ENCODE measurements around the gene CHADL.

CHADL gene

GRCh38 chr22:41229730-41230400 is 10.9 kb downstream of the CHADL start:
- no peak for DNase-seq

DNA sequence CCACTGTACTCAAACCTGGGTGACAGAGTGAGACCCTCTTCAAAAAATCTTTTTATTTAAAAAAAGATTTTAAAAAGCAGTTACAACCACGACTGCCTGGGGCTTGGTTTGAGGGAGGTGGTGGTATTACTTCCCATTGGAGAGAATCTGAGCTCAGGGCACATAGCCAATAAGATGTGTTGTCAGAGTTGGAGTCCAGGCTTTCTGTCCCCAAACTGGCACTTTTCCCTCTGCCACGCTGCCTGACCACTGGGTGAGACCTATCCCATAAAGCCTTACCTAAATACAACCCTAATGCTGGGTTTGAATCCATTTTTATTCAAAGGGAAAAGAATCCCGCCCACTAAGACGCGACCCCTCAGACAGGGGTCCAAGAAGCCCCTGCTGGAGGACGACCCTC is 11.5 kb downstream of the CHADL start:
- DNase-seq: no peak

DNA sequence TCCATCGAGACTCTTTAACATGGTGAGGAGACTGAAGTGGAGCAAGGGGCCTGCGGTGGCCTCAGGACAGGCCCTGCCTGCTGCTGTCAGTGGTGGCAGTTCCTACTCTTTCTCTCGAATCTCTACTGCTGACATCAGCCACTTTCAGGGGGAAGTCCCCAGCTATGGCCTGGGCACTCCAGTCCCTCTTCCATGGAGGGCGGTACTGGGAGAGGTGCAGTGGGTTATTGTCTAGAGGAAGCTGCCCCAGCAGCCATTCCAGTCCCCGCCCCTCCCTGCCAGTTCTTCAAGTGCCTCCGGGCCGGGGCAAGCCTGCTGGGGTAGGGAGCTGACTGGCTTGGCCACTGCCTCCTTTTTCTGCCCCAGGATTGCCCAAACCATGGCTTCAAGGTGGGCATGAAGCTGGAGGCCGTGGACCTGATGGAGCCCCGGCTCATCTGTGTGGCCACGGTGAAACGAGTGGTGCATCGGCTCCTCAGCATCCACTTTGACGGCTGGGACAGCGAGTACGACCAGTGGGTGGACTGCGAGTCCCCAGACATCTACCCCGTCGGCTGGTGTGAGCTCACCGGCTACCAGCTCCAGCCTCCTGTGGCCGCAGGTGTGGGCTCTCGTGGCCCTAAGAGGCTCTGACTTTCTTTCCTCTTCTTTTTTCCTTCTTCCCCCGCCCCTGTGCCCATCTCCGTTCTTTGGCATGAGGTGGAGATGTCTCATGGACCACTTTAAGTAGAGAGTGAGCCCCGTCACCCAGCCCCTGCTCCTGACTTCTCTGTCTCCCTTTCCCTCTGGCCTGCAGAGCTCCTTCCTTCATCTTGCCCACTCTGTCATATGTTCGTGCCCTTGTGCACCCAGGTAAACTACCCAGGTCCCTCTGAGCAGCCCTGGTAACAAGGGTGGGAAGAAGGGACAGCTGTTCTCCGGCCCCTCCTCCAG is 13.7 kb downstream of the CHADL start:
- DNase-seq: no peak

GRCh38 chr22:41223535-41223934 is 17.2 kb downstream of the CHADL start:
- DNase-seq: no peak

DNA sequence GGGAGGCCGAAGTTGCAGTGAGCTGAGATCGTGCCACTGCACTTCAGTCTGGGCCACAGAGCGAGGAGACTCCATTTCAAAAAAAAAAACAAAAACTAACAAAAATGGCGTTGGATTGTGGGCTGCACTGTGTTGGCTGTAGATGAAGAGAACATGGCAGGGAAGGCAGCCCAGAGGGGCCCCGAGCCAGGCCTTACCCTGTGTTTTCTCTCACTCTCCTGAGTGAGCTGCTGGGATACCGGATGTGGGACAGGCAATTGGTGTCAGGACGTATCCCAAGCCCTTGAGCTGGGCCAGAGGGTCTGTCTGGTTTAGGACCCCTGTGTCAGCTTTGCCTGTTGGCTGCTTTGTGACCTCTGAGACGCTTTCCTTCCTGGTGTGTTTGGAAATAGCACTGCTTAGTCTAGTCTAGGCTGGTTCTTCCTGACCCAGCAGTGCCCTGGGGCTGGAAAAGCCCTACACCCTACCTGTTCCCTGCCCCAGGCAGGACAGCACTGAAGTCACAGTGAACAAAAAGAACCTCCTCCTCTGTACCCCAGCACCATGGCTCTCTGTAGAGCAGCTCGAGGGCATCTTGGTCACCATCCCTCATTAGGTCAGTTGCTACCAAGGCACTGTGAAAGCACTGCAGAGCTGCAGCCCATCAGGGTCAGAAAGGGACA is 17.8 kb downstream of the CHADL start:
- DNase-seq: no peak

- DNase-seq: no peak
These were observed 23.1 kb downstream of the CHADL start for GRCh38 chr22:41217553-41218157.

DNA sequence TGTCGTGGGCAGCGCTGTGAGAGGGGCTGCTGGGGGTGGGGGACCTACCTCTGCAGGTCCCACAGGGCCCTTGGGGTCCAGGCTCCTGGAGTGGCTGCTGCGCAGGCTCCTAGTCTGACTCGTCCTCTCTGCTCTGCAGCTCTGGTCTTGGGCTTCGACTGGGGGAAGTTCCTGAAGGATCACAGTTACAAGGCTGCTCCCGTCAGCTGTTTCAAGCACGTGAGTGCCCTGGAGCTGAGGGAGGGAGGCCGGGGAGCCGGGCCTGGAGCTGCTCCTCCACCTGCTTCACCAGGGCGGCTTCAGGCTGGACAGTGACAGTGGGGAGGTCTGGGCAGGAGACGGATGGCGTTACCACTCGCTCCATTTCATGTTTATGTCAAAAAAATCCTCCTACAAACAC is 23.7 kb downstream of the CHADL start:
- no peak for DNase-seq

DNA sequence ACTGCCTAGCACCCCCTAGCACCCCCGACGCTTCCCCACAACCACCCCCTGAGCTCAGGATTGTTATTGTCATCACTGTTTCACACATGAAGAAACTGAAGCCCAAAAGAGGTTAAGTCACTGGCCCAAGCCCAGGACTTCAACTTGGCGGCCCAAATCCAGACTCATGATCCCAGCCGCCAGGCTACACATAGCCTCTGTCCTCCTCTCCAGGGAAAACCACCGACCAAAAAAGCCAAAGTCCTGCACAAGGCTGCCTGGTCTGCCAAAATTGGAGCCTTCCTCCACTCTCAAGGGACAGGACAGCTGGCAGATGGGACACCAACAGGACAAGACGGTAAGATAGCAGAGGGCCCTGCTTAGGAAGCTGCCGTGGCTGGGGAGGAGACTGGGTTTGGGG is 24.8 kb downstream of the CHADL start:
- no peak for DNase-seq

DNA sequence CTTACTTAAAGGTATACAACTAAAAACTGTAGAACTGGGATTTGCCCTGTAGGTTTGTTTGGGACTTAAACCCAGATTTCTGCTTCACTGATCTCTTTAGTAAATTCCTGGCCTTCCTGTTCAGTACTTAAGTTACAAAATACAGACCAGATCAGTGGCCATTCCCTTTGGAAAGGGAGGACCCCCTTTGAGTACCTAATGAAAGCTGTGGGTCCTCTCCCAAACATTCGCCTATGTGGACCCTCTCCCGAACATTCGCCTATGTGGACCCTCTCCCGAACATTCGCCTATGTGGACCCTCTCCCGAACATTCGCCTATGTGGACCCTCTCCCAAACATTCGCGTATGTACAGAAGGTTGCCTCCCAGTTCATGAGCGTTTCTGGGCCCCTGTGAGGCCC is 25.3 kb downstream of the CHADL start:
- DNase-seq: no peak

DNA sequence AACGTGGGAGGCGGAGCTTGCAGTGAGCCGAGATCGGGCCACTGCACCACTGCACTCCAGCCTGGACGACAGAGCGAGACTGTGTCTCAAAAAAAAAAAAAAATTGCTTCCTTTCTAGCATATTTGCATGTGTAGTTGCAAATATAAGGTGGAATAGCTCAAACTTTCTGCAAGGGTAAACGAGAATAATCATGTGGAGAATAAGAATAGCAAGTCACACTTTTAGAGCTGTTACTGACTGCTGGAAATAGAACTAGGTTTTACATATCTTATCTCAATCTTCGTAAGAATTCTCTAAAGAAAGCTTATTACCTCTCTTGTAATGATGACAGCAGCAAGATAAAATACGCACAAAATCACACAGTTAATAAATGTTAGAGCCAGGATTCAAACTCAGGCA is 34.0 kb downstream of the CHADL start:
- no peak for DNase-seq

- peak; percentile 77 for DNase-seq
These were observed 35.5 kb downstream of the CHADL start, which contains the start of gene L3MBTL2 for GRCh38 chr22:41204992-41205900. Gene L3MBTL2 (plus strand): TSS chr22:41205312. CDS start chr22:41205363, 51 bp downstream.

- no peak for DNase-seq
These were observed 36.7 kb downstream of the CHADL start for GRCh38 chr22:41204066-41204465.

GRCh38 chr22:41203118-41203517 is 37.6 kb downstream of the CHADL start:
- no peak for DNase-seq

- DNase-seq: no peak
These were observed 39.6 kb downstream of the CHADL start for GRCh38 chr22:41201141-41201540.

DNA sequence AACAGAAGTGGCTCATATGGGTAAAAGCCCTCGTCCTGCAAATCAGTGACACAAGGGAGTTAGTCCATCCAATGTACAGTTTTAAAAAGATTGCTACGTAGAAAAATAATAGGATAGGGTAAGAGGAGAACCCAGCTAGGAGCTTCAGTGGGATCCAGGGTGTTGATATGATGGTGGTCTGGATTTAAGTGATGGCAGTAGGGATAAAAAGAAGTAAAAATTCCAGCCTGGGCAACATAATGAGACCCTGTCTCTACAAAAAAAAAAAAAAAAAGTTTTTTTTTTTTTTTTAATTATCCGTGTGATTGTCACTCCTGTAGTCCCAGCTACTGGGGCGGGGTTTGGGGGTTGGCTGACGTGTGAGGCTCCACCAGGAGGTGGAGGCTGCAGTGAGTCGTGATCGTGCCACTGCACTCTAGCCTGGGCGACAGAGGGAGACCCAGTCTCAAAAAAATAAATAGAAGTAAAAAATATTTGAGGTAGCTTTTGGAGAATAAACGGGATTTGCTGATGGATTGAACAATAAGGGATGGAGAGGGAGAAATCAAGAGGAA is 42.6 kb downstream of the CHADL start:
- DNase-seq: no peak

DNA sequence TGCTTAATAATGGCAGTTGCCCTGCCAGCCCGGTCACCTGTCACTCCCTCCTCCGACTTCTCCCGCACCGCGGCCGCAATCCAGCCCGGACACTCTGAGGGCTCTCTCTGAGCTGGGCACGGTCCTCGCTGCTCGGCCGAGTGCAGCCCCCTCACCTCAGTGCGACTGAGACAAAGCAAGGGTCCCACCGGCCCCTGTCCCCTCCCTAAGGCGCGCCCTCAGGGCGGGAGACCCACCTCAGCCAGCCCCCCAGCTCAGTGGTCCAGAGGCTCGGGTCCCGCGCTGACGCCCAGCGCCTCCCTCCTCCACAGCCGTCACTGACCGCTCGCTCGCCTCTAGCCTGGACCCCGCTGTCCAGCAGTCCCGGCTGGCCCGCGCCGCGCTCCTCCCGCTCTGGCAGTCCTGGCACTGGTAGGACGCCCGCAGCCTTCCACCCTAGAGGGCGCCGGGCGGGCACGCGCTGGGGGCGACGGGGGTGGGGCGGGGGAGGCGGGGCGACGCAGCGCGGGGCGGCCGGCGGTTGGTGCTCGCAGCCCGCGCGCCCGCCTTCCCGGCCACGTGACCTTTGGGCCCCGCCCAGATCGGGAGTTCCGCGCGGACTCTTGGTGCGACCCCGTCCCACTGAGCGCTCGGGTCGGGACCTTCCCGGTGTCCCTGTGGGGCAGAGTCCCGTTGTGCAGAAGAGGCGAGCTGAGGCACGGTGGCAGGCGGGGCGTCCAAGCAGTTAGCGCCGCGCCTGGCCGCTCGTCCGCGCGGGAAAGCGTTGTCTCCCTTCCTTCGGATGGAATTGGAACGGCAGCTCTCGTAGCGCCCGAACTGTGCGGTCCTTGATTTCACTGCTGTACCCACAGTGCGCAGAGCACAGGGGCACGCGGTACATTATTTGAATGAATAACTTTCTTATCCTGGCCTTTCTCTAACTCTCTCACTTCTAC is 43.4 kb downstream of the CHADL start:
- DNase-seq: peak; percentile 38

- no peak for DNase-seq
These were observed 46.9 kb downstream of the CHADL start for GRCh38 chr22:41193829-41194228.

- no peak for DNase-seq
These were observed 49.3 kb downstream of the CHADL start for GRCh38 chr22:41191467-41191866.

DNA sequence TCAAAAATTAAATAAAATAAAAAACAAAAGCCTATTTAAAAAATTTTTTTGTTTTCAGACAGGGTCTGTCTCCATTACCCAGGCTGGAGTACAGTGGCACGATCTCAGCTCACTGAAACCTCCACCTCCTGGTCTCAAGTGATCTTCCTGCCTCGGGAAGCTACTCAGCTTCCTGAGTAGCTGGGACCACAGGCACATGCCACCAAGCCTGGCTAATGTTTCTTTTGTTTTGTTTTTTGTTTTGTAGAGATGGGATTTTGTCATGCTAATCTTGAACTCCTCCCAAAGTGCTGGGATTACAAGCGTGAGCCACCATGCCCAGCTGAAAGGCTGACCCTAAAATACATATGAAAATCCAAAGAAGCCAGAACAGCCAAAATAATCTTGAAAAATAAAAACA is 56.1 kb downstream of the CHADL start:
- DNase-seq: no peak

Data from cortex of kidney (tissue), 1 donor.